ENCODE measurements around the gene CPNE6.
A peak's percentile ranks its signal among the peaks of the same experiment; 100 is the strongest.

DNA sequence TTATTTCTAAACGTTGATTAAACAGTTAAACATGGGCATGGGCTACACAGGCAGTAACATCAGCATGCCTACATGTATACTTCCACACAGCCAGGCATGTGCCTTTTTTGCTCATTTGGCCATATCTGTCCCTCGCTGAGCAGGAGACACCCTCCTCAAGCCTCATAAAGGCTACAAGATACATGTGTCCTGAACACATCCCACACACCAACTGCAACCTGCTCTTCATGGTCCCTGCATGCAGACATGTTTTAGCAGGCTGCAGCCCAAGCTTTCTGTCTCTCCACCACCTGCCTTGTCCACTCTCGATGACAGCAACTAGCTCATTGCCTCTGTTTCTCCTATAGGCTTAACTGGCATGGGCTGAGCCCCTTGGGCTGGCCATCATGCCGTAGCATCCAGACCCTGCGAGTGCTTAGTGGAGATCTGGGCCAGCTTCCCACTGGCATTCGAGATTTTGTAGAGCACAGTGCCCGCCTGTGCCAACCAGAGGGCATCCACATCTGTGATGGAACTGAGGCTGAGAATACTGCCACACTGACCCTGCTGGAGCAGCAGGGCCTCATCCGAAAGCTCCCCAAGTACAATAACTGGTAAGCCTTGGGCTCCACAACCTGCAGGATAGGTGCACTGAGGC, 25.3 kb downstream of the CPNE6 start:
- 0 out of 2 replicates have a peak, but pooled peaks have one; percentile 62 for TF ChIP-seq BRD4 (CRISPR knock-in tag; IDR thresholded peaks at IDR 0.05)
- TF ChIP-seq SNAPC5 (CRISPR knock-in tag; IDR thresholded peaks at IDR 0.05; ENCODE audit: borderline replicate concordance), result no peak
- TF ChIP-seq SMYD3 (CRISPR knock-in tag; IDR thresholded peaks at IDR 0.05), result no peak
- no peak for TF ChIP-seq DPF2 (CRISPR knock-in tag; IDR thresholded peaks at IDR 0.05; ENCODE audit: borderline replicate concordance, low read depth)
- TF ChIP-seq SIN3A (IDR thresholded peaks at IDR 0.05; ENCODE audit: borderline replicate concordance, low read depth, low read length), result no peak
- TF ChIP-seq SUZ12 (IDR thresholded peaks at IDR 0.05; ENCODE audit: low read depth, low read length), result no peak
- TF ChIP-seq KDM1A (CRISPR knock-in tag; IDR thresholded peaks at IDR 0.05), result no peak
- TF ChIP-seq NFE2L1 (CRISPR knock-in tag; IDR thresholded peaks at IDR 0.05; ENCODE audit: borderline replicate concordance), result no peak; the same call in 1 of the 2 replicates
- no peak for TF ChIP-seq PRPF4 (IDR thresholded peaks at IDR 0.05; ENCODE audit: low read depth, low read length, poor library complexity, severe bottlenecking)

Measured in HepG2 (cell line).